HG03342 (cell line): Measurements from ENCODE around the gene MECP2.
"Not testable (repeated sequence)": the region's sequence is repeated elsewhere in the genome, so short reads cannot be mapped to it uniquely, and the experiment has no call there.

ENCODE experiments used
- ATAC-seq: cut with Tn5 transposase; IDR thresholded peaks from one replicate; pipeline ENCODE4 v1.9.1; 2021; ENCODE audit warnings: mild to moderate bottlenecking, moderate library complexity; ENCODE audit not compliant: unreplicated experiment

MECP2 gene

DNA sequence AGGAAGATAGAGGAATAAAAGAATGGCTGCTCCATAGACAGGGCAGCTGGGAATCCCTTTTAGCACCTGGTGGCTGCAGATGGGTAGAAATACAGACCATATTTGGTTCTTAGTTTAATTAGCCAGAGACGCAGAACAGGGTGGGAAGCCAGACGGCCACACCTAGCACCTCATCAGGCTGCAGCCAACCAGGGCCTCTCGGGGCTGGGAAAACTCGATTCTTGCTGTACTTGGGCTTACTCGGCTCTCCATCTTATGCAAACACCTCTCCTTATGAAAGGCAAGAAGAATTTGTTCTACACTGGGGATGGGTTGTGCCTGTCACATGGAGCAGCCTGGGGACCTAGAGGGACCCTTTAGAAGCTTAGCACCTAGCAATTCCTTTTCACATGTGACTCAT, 97.5 kb downstream of the MECP2 start:
- ATAC-seq = no peak

DNA sequence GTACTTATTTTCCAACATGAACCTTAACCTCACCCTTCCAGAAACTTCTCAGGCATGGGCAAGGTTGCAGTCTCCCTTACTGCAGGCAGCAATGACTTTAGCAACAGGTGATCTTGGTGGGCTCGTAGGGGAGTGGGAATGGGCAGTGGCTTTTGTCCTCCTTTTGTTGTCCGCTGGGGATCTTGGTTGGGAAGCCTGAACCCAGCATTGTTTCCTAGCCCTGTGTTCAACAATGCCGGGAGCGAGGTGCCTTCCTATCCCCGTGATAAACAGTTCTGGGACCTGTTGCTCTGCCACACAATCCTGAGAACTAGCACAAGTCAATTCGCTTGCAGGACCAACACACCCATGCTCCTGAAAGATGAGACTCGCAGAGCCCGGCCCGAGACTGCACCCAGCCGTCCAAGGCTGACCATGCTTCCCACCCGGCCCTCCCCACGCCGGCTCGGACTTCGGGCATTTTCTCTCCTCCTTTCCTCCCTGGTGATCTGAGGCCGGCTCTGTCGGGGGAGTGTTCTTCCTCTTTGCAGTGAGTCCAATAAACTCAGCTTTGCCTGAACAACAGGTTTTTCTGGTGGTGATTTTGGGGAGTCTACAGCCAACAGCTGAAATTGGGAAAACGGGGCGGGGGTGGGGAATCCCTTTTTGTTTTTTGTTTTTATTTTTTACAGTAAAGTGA, 98.0 kb downstream of the MECP2 start:
- no peak for ATAC-seq

DNA sequence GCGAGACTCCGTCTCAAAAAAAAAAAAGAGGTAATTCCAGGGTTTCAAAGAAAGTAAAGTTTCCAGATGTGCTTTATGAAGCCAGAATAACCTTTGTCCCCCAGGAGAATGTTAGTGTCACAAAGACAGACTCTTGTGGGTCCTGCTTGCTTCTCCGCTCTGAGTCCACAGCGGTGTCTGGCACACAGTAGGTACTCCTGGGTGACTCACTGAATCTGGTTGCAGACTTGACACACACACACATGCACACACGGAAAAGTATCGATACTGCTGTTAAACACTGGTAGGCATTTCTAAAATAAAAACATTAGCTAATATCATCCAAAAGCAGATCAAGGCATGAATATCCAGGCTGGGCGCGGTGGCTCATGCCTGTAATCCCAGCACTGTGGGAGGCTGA, 102.0 kb downstream of the MECP2 start:
- no peak for ATAC-seq

DNA sequence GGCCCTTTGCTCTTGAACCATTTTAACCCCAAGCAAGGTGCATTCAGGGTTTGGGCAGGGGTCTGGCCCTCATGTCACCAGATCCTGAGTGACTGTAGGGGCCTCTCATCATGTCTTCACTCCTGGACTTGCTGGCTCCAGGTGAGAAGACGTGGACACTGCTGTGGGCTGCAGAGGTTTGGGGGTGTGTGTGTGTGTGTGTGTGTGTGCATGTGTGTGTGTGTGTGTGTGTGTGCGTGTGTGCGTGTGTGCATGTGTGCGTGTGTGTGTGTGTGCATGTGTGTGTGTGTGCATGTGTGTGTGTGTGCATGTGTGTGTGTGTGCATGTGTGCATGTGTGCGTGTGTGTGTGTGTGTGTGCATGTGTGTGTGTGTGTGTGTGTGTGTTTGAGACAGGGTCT, 103.1 kb downstream of the MECP2 start:
- not testable (repeated sequence) for ATAC-seq

DNA sequence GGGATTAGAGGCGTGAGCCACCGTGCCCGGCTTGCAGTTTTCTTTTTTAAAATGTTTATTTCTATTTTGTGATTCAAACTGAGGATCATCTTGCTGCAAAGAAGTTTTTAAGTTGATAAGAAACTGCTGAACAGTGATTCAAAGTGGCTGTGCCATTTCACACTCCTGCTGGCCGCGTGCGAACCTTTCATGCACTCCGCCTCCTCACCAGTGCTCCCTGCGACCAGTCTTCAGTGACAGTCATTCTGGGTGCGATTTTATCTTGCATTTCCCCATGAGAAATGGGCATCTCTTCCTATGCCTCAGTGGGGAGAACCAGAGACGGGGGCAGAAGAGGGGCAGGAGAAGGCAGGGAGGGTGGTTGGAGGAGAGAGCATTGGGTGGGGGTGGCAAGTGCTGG, 103.5 kb downstream of the MECP2 start:
- no peak for ATAC-seq

DNA sequence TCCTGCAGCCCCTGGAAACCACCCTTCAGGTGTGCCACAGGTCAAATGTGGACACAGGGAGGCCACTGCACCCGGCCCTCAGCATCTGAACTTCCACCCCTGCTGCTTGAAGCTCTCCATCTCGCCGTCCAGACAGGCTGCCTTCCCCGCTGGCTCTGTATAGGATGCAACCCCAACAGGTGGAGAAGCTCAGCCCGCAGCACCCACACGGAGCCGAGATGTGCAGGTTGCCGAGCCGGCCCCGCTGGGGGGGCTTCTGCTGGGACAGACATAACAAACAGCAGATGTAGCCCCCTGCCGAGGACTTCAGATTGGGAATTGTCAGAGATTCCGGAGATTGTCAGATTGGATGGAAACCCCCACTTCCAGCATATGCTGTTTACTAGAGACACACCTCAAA, 104.4 kb downstream of the MECP2 start:
- no peak for ATAC-seq

DNA sequence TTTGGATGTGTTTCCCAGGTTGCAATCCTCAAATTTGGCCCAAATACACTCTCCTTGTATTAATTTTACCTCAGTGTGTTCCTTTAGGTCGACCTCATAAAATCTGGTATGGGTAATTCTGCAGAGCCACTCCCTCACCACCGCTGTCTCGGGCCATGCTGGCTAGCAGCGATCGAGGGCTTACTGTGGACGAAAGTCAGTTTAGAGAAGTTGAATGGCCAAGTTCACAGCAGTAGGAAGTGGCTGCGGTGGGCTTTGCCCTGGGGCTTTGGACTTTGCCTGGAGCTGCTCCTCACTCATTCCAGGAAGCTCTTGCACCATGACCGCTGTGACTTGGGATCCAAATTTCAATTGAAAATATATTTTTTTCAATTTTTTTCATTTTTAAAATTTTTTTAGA, 105.3 kb downstream of the MECP2 start:
- ATAC-seq = no peak

DNA sequence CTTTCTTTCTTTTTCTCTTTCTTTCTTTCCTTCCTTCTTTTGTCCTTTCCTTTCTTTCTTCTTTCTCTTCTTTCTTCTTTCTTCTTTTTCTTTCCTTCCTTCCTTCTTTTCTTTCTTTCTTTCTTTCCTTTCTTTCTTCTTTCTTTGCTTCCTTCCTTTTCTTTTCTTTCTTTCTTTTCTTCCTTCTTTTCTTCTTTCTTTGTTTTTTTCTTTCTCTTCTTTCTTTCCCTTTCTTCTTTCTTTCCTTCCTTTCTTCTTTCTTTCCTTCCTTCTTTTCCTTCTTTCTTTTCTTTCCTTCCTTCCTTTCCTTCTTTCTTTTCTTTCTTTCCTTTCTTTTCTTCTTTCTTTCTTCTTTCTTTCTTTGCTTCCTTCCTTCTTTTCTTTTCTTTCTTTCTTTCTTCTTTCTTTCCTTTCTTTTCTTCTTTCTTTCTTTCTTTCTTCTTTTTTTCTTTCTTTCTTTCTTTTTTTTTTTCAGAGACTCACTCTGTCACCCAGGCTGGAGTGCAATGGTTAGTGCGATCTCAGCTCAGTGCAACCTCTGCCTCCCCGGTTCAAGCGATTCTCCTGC, 106.4 kb downstream of the MECP2 start:
- ATAC-seq = no peak

DNA sequence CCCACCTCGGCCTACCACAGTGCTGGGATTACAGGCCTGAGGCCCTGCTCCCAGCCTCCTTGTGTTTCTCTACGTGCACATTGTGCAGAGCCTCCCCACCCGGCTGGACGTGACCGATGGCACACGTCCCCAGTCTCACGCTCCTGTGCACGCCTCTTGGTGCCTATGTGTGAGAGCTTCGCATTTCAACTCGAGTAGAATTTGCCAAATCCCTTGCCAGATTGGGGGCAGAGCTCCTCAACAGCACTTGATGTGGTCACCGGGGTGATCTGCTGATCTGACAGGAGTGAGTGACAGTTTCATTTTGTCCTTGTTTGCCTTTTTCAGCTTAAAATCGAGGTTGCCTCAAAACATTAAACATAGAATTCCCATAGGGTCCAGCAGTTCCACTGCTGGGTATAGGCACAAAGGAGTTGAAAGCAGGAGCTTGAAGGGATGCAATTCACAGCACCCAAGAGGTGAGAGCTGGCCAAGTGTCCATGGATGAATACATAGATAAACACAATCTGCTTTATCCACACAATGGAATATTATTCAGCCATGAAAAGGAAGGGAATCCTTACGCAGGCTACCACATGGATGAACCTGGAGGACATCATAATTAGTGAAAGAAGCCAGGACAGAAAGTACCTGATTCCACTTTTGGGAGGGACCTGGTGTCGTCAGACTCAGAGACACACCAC, 107.4 kb downstream of the MECP2 start:
- no peak for ATAC-seq

DNA sequence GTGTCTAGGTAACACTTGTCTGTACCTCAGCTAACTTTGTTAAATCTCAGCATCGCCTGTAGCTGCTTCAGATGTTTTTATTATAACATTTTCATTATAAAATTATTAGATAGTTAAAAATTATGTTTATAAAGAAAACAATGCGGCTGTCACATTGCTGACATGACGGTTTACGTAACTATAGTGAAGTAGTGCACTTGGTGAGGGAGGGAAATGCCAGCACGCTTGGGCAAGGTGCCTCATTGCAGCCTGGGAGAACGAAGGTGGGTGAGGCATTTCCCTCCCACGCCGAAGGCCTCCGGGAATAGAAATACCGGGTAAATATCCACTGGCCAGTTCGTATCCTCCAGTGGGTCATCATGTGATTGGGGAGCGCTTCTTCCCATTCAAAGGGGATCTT, 109.0 kb downstream of the MECP2 start:
- no peak for ATAC-seq

DNA sequence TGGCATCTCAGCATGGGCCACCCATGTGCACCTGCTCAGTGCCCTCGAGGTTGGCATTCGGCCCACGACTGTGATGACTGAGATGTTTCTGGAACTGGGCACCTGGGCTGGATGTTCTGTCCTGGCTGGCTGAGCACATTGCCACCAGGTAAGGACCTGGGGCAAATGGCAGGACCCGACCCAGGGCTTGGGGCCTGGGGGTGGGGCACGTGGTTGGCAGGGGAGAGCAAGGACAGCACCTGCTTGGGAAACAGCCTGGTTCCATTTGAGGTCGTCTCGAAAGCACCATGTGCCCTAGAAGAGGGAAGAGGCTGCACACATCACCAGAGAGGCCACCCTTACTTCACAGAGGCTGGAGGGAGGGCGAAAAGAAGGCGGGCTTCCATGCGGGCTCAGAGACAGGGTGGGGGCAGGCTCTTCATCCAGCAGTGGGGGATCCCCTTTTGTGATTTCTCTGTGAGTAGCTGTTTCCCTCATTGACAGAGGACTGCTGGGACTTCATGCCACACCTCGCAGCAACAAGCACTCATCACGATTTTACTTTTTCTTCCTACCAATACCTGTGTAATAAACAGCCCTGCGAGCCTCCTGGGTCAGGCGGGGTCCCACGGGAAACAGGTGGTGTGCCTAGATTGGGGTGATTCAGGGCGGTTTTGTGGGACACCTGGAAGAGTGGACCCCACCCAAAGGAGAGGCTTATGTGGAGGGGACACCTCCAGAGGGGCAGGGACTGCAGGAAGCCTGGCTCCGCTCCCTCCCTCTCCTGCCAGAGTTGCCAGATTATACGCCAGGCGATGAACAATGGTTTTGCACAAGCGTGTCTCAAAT, 113.0 kb downstream of the MECP2 start:
- no peak for ATAC-seq

DNA sequence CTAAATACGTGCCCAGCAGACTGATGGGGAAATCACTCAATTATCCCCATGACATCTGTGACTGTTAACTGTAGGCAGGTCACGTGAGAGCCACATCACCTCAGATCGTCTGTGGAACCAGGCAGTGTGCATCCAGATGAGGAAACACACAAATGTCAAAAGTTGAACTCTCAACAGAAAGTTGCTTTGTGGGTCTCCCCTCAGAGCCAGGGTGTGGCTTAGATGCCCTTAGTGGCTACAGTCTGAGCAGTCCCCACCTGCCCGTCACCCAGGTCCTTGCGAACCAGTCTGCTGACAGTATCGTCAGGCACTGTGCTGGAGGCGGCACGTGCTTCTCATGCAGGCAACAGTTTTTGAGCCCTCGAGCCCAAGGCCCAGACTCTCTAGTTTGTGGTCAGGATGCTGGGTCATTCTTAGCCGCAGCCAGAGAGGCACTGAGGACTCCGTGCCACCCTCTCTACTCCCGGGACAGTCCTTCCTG, 114.2 kb downstream of the MECP2 start:
- ATAC-seq = no peak

DNA sequence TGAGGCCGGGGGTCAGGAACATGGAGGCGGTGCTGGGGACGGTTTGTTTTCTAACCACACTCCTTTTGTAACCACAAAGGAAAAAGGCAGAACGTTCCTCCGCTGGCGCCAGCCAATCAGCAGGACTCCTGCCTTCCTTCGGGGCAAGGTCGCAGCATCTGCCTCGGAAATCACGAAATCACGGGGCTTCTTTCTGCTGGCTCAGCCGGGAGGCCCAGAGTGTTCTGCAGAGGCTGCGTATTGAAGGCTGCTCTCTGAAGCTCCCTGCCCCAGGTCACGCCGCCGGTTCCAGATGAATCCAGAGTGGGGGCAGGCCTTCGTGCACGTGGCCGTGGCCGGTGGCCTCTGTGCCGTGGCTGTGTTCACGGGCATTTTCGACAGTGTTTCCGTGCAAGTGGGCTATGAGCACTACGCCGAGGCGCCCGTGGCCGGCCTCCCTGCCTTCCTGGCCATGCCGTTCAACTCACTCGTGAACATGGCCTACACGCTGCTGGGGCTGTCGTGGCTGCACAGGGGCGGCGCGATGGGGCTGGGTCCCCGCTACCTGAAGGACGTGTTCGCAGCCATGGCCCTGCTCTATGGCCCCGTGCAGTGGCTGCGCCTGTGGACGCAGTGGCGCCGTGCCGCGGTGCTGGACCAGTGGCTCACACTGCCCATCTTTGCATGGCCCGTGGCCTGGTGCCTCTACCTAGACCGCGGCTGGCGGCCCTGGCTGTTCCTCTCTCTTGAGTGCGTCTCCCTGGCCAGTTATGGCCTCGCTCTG, 115.6 kb downstream of the MECP2 start:
- ATAC-seq = no peak

DNA sequence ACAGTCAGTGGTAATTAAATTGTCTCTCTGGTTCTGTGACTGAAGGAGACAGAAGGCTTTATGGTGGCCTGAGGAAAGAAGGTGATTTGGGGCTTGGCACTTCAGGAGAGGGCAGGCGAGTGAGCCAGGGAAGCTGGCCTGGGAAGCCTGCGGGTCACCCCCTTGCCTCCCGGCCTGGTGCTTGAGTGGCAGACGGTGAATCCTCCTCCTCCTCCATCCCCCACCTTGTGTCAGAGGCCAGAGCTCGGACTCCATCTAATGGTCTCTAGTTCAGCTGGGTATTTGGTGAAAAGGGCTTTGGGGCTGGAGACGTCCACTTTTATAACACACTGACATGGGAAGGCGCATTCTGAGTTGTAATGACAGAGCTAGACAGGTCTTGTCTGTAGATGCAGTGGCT, 116.3 kb downstream of the MECP2 start:
- no peak for ATAC-seq

DNA sequence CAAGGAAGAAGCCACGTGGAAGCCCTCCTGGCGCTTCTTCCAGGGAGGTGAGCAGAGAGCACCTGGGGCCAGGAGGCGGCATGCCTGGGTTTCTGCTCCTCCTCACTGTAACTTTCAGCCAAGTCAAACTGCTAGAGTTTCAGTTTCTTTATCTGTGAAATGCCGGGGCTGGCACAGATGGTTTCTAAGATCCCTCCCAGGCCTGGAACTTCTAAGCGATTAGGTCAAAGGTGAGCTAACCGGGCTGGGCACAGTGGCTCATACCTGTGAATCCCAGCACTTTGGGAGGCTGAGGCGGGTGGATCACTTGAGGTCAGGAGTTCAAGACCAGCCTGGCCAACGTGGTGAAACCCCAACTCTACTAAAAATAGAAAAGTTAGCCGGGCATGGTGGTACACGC, 117.1 kb downstream of the MECP2 start:
- peak; percentile 54 for ATAC-seq

DNA sequence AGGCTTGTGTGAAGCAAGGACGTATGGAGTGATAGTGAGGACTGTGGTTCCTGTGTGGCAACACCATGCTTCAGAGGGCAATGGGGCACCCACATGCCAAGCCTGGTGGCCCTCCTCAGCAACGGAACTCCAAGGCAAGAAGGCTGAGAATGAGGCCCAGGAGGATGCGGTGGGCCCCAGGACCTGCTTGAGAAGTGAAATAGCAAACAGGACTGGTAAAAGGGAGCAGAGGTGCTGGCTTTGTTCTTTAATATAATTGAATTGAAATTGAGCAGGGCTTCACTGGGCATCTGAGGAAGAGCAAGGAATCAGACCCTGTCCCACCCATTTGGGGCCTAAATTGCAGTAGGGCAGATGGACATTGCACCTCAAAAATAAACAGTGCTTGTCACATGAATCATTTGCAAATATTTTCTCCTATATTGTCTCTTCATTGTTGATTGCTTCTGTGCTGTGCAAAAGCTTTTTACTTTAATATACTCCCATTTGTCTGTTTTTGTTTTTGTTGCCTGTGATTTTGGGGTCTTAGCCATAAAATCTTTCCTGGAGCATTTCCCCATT, 122.7 kb downstream of the MECP2 start:
- no peak for ATAC-seq

DNA sequence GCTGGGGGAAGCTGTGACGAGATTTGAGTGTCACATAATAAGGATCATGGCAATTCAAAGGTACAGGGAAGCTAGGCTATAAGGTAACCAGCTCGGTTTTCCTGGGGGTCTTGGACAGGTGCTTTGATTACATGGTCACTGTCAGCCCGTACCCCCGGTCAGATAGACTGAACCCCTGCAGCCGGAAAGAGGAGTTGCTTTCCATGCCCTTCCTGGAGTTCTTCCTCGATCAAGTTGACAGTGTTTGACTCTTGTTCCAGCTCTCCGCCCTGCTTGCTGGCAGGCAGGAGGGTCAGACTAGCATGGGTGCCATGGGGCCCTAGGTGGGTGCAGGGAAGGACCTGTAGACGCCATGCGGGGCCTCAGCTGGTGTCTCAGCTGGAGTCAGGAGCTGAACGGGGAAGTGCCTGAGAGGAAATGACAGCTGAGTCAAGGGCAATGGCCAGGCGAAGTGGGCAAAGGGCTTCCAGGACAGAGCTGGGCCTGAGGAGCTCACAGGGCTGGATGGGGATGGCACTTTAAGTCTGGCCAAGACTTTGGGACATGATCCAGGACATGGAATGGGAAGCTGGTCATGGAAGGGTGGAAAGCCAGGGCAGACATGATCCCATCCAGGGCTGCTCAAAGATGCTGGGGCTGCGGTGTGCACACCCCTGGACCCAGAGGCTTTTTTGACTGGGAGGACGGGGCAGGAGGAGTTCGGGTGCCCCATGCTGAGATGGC, 123.4 kb downstream of the MECP2 start:
- no peak for ATAC-seq

DNA sequence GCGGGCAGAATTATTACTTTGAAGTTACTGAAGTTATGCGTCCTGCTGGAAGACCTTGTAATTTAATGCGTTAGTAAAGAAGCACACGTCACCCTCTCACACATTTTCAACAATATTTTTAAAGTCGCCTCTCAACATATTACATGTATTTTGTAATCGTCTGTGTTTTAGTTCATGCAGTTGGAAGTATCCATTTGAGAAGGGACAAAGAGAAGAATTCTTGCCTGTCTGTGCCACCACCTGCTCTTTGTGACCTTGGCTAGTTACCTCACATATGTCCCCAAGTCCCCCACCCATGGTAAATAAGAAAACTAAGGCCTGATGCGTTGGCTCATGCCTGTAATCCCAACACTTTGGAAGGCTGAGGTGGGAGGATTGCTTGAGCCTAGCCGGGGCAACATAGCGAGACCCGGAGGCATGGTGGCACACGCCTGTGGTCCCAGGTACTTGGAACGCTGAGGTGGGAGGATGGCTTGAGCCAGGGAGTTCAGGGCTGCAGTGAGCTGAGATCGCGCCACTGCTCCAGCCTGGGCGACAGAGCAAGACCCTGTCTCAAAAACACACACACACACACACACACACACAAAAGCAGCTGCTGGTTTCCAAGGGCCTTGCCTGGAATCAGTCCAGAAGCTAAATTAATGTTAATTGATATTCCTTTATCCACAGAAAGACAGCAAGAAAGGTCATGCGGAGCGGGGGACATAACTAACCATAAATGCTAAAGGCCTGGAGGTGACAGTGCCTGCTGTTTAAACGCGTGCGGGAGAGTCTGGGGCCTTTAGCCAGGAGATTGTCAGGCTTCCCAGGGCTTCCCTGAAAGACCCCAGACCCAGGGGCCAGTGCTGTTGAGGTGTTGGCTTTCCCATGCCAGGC, 124.2 kb downstream of the MECP2 start:
- ATAC-seq = no peak
